OCI-LY3 (cell line): ENCODE measurements around the gene ABHD16A.

Experiments
- H2AFZ ChIP-seq: fragments of 200-600, 300-600 bp; shearing (Covaris generic); 2 replicates; pipeline ENCODE4 v1.6.0; 2014; ENCODE audit warnings: antibody characterized with exemption, low read depth, low read length
- H3K27ac ChIP-seq: fragments of 200-600, 300-600 bp; sonication (generic); 2 replicates; pipeline ENCODE4 v1.5.1; 2014; ENCODE audit warnings: mild to moderate bottlenecking, low read length, moderate library complexity, mixed read lengths
- H3K27me3 ChIP-seq: fragments of 200-600, 300-600 bp; sonication (generic); 2 replicates; pipeline ENCODE4 v1.6.1; 2014; ENCODE audit warnings: low read depth, low read length, mixed read lengths
- H3K36me3 ChIP-seq: fragments of 200-600, 300-600 bp; sonication (generic); replicated peaks from 2 replicates; pipeline ENCODE3; 2014; ENCODE audit warnings: low read depth, low read length, mixed read lengths
- H3K4me1 ChIP-seq: fragments of 300-600, 200-600 bp; sonication (generic); 2 replicates; pipeline ENCODE4 v1.6.1; 2014; ENCODE audit warnings: low read length, mixed read lengths
- H3K4me2 ChIP-seq: fragments of 200-600, 300-600 bp; sonication (generic); 2 replicates; pipeline ENCODE4 v1.6.1; 2014; ENCODE audit warnings: low read length, mixed read lengths
- H3K4me3 ChIP-seq: fragments of 300-600, 200-600 bp; sonication (generic); 2 replicates; pipeline ENCODE4 v1.5.1; 2014; ENCODE audit warnings: antibody characterized with exemption, mild to moderate bottlenecking, low read length, moderate library complexity
- H3K79me2 ChIP-seq: fragments of 300-600, 200-600 bp; shearing (Covaris generic); 2 replicates; pipeline ENCODE4 v1.6.1; 2014; ENCODE audit warnings: mild to moderate bottlenecking, low read length, mixed read lengths
- H3K9ac ChIP-seq: fragments of 300-600, 200-600 bp; shearing (Covaris generic); 2 replicates; pipeline ENCODE4 v1.6.0; 2014; ENCODE audit warnings: mild to moderate bottlenecking, low read length, moderate library complexity
- H3K9me3 ChIP-seq: fragments of 200-600, 300-600 bp; shearing (Covaris generic); 2 replicates; pipeline ENCODE4 v1.6.1; 2014; ENCODE audit warnings: low read length, mixed read lengths; ENCODE audit not compliant: insufficient read depth
- H4K20me1 ChIP-seq: fragments of 200-600, 300-600 bp; sonication (generic); 2 replicates; pipeline ENCODE4 v1.6.1; 2016; ENCODE audit warnings: low read length, mixed read lengths; ENCODE audit not compliant: insufficient read depth
- EZH2phosphoT487 ChIP-seq: fragments of 200-600 bp; shearing (Covaris generic); IDR thresholded peaks from 2 replicates; pipeline ENCODE4 v1.6.1; 2018; ENCODE audit warnings: antibody characterized with exemption, mixed run types, low read depth
- TF ChIP-seq, protein P1 (sequence below): fragments of 200-600, 300-600 bp; sonication (generic); IDR thresholded peaks from 2 replicates; pipeline ENCODE4 v1.5.1; 2014; ENCODE audit warnings: antibody characterized with exemption, low read length, low read depth

ABHD16A gene

DNA sequence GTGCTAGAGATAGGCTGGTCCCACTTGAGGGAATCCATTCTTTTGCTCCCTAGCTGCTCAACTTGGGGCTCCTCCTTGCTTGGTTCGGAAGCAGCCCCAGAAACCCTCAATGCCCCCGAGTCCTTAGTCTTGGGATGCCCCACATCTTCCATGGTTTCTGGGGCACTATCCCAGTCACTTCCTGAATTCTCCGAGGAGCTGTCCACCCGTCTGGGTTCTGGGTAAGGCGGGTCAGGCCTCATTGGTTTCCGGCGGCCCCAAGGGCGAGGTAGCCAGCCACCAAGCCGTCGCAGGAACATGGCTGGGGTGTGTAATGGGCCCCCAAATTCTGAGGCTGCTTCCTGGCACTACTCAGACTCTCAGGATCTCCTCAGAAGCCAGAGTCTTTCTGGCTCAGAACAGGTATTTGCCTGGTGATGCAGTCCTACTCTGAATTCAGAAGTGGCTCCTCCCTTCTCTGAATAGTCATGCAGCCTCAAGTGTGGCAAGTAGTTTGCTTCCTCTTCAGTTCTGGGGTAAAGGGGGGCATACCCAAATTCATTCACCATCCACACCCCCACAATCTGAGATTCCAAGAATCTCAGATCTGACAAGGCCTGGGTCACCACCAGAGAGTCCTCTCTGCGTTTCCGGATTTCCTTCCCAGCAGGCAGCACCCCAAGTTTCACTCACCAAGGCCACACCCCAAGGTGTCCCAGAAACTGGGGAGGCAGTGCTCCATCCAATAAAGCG, 43.3 kb downstream of the ABHD16A start:
- Histone ChIP-seq H2AFZ (no peak overlapping the region), H3K4me3 (peak overlapping the region; percentile 100), H3K4me1 (peaks cover 33% of the 10 kb centered on the region), H4K20me1 (no peaks in the 10 kb centered on the region), H3K9ac (peak overlapping the region; percentile 99), H3K9me3 (no peaks in the 10 kb centered on the region), H3K79me2 (peaks cover 34% of the 10 kb centered on the region), H3K27ac (peak overlapping the region; percentile 71), H3K4me2 (peak overlapping the region; percentile 100), H3K36me3 (peaks cover 17% of the 10 kb centered on the region), H3K27me3 (no peaks in the 10 kb centered on the region)
- TF ChIP-seq EZH2phosphoT487, result no peak

DNA sequence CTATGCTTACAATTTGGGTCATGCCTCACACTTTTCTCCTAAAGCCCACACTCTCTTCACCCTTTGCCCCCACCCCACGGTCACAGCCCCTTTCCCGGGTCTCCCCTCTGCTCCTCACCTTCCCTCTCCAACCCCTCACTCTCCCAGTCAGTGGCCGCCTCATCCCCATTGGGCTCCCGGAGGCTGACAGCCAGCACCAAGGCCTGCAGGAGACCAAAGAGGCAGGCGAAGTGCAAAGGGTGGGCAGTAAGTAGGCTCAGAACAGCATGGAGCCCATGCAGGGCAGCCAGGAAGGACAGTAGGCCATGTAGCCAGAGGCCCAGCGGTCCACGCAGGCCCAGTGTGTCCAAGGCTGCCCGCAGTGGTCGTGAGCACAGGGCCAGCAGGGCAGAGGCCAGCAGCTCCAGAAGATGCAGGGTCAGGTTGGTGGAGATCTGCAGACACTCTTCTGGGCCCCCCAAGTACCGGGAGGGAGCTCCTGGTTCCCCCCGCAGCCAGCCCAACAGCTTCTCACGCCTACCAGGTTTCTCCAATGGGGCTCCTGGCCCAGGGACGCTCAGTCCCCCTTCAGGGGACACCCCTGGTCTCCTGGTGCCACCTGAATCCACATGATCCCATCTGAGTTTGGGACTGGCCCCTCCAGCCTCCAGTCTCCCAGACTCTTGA, 44.0 kb downstream of the ABHD16A start:
- Histone ChIP-seq H3K27me3 (no peaks in the 10 kb centered on the region), H3K79me2 (peaks cover 27% of the 10 kb centered on the region), H2AFZ (no peak overlapping the region), H3K4me2 (peak overlapping the region; percentile 100), H3K9ac (peak overlapping the region; percentile 99; the same call in 1 of the 2 replicates), H3K36me3 (peaks cover 17% of the 10 kb centered on the region), H3K9me3 (no peaks in the 10 kb centered on the region), H4K20me1 (no peaks in the 10 kb centered on the region), H3K4me1 (peaks cover 28% of the 10 kb centered on the region), H3K27ac (no peak overlapping the region), H3K4me3 (peak overlapping the region; percentile 100; the same call in 1 of the 2 replicates)
- TF ChIP-seq EZH2phosphoT487, result no peak
- TF ChIP-seq, protein P1, sequence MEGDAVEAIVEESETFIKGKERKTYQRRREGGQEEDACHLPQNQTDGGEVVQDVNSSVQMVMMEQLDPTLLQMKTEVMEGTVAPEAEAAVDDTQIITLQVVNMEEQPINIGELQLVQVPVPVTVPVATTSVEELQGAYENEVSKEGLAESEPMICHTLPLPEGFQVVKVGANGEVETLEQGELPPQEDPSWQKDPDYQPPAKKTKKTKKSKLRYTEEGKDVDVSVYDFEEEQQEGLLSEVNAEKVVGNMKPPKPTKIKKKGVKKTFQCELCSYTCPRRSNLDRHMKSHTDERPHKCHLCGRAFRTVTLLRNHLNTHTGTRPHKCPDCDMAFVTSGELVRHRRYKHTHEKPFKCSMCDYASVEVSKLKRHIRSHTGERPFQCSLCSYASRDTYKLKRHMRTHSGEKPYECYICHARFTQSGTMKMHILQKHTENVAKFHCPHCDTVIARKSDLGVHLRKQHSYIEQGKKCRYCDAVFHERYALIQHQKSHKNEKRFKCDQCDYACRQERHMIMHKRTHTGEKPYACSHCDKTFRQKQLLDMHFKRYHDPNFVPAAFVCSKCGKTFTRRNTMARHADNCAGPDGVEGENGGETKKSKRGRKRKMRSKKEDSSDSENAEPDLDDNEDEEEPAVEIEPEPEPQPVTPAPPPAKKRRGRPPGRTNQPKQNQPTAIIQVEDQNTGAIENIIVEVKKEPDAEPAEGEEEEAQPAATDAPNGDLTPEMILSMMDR, result no peak

DNA sequence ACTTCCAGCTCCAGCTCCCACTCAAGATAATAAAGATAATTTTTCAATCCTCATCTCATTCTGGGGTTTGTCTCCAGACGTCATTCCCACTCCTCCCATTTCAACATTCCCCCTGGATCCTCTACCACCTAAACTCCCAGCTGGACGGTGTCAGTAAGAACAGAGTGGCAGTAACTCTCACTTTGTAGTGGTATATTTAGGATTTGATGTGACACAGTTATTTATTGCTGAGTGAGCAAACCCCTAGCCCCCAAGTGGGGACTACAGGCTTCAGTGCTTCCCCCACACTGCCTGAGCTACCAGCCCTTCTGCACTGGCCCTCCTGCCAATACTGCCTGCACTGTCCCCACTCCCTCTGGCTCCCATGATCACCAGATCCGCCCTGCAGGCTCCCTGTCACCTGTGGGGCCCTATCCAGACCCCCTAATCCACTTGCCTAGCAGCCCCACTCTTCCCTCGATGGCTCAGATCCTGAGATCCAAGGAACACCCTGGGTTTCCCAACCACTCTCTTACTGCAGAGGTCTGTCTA, 44.9 kb downstream of the ABHD16A start:
- H3K9ac ChIP-seq, result no peak overlapping the region
- no peaks in the 10 kb centered on the region for H3K27me3 ChIP-seq
- no peak overlapping the region for H3K4me2 ChIP-seq
- H4K20me1 ChIP-seq, result no peaks in the 10 kb centered on the region
- no peak overlapping the region for H3K27ac ChIP-seq
- peaks cover 8% of the 10 kb centered on the region for H3K36me3 ChIP-seq
- no peaks in the 10 kb centered on the region for H3K9me3 ChIP-seq
- no peak overlapping the region for H3K4me3 ChIP-seq
- peaks cover 28% of the 10 kb centered on the region for H3K4me1 ChIP-seq
- no peak overlapping the region for H2AFZ ChIP-seq
- no peak for TF ChIP-seq EZH2phosphoT487
- TF ChIP-seq, protein P1, result no peak
- peaks cover 24% of the 10 kb centered on the region for H3K79me2 ChIP-seq

DNA sequence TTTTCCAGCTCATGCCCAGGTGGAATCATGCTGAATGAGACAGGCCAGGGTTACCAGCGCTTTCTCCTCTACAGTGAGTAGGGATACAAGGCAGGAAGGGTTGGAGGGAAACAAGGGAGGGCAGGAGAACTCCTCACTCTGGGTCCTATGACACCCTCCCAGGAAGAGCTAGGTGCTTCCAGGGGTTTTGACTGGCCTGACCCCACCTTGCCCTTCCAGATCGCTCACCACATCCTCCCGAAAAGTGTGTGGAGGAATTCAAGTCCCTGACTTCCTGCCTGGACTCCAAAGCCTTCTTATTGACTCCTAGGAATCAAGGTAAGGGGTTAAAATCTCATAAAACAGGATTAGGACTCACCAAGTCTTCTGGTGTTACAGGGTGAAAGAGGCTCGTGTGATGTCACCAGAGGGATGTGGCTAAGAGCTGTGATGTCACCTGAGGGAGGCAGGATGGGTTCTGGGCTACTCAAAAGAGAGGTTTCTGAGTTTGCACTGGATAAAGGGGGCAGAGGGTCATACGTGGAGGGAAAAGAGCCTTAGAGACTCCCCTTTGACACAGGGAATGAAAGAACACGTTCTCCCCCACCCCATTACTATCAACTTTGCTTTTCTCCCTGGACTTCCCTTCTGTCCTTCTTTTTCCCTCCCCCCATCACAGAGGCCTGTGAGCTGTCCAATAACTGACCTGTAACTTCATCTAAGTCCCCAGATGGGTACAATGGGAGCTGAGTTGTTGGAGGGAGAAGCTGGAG, 45.5 kb downstream of the ABHD16A start:
- Histone ChIP-seq H3K9ac (no peak overlapping the region), H3K27ac (no peak overlapping the region), H3K36me3 (peaks cover 7% of the 10 kb centered on the region), H3K4me1 (peaks cover 28% of the 10 kb centered on the region), H3K9me3 (no peaks in the 10 kb centered on the region), H4K20me1 (no peaks in the 10 kb centered on the region), H3K4me2 (no peak overlapping the region), H2AFZ (no peak overlapping the region), H3K27me3 (no peaks in the 10 kb centered on the region), H3K79me2 (peaks cover 25% of the 10 kb centered on the region), H3K4me3 (no peak overlapping the region)
- TF ChIP-seq EZH2phosphoT487, result no peak
- TF ChIP-seq, protein P1, result no peak
